ENCODE data around the gene SEMA3F. TPM values are rescaled to one million over a fixed set of nuclear protein-coding genes. Genes with fewer than 3 reads are reported as not detected.

The SEMA3F gene
- 69.6 TPM for total RNA-seq (2021; ENCODE audit: unreplicated experiment)
- polyA plus RNA-seq (2012; ENCODE audit: insufficient read length), result 104 TPM
- percentile 74 among the genes with signal in this experiment for Bru-seq, nascent RNA
- percentile 68 among the genes with signal in this experiment for BruChase-seq, experiment 1, labeled RNA remaining after a 2-hour chase
- BruChase-seq, experiment 2, labeled RNA remaining after a 6-hour chase, result percentile 69 among the genes with signal in this experiment
- long read RNA-seq, transcript SEMA3F-201 (19 exons, 3,802 nt), result major isoform, 6 of 74 reads
- long read RNA-seq, partial matches to known transcripts, result 41 of 74 reads
- long read RNA-seq, other reads (novel, unspliced or antisense), result 27 of 74 reads

DNA sequence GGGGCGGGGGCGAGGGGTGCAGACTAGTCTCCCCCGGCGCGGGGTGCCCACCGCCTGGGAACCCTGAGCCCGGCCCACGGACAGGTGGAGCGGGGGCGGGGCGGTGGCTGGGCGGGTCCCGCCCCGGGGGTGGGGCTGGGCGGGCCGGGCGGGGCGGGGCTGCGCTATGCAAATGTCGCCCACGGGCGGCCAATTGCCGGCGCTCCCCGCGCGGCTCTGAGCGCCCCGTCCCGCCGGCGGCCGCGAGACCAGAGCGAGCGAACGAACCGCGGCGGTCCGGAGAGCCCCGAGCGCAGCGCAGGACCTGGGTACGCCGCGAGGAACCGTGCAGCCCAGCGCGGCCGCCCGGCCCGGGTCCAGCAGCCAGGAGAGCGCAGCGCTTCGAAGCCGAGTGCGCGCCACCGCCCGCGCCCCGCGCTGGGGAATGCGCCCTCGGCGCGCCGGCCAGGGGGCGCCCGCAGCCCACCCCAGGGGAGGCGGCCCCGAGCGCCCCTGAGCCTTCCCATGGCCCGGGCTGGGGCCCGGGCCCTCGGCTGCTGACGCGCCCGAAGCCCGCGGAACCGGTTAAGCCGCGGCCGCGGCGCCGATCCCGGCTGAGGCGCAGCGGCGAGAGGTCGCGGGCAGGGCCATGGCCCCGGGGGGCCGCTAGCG is at the start of gene SEMA3F:
SEMA3F (plus strand) TSS at position 485 of the 651 bp plus-strand sequence. CDS start 4,299 bp downstream, outside the sequence.
- no peaks in the 10 kb centered on the region for H3K9me3 ChIP-seq (ENCODE audit: control insufficient read depth, insufficient read depth, low read depth, low read length)
- in situ Hi-C loops (cut with HindIII; ENCODE audit: low pct_unique_long_range_greater_than_20kb, low sequenced_read_pairs), result no loop called here
- TF ChIP-seq, protein P1, sequence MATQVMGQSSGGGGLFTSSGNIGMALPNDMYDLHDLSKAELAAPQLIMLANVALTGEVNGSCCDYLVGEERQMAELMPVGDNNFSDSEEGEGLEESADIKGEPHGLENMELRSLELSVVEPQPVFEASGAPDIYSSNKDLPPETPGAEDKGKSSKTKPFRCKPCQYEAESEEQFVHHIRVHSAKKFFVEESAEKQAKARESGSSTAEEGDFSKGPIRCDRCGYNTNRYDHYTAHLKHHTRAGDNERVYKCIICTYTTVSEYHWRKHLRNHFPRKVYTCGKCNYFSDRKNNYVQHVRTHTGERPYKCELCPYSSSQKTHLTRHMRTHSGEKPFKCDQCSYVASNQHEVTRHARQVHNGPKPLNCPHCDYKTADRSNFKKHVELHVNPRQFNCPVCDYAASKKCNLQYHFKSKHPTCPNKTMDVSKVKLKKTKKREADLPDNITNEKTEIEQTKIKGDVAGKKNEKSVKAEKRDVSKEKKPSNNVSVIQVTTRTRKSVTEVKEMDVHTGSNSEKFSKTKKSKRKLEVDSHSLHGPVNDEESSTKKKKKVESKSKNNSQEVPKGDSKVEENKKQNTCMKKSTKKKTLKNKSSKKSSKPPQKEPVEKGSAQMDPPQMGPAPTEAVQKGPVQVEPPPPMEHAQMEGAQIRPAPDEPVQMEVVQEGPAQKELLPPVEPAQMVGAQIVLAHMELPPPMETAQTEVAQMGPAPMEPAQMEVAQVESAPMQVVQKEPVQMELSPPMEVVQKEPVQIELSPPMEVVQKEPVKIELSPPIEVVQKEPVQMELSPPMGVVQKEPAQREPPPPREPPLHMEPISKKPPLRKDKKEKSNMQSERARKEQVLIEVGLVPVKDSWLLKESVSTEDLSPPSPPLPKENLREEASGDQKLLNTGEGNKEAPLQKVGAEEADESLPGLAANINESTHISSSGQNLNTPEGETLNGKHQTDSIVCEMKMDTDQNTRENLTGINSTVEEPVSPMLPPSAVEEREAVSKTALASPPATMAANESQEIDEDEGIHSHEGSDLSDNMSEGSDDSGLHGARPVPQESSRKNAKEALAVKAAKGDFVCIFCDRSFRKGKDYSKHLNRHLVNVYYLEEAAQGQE (IDR thresholded peaks at IDR 0.05; ENCODE audit: insufficient read depth in 1 of 2, low read depth in 2 of 2, low read length in 1 of 2), result no peak
- TF ChIP-seq SIN3A (IDR thresholded peaks at IDR 0.05; ENCODE audit: borderline replicate concordance, insufficient read depth, low read depth, low read length) (no peak), POLR2AphosphoS5 (IDR thresholded peaks at IDR 0.05; ENCODE audit: low read depth, low read length) (no peak), CTCF (IDR thresholded peaks at IDR 0.05) (no peak; the same call in 1 of the 2 replicates), TCF7L2 (IDR thresholded peaks at IDR 0.05; ENCODE audit: low read depth, low read length) (no peak)
- ChIA-PET CTCF (no interaction called here), POLR2A (no interaction called here)
- BruUV-seq (replicated peaks), result no TSS peak
- peak within 1 kb of the TSS; percentile 63 to 69 for H3K4me3 ChIP-seq (ENCODE audit: low read depth in 2 of 2, low read length in 2 of 2)
- H3K4me1 ChIP-seq (ENCODE audit: control insufficient read depth, insufficient read depth, low read length), result peaks cover 34% of the 10 kb centered on the region
- intact Hi-C loops (cut with micrococcal nuclease; ENCODE audit: unreplicated experiment), result no loop called here
- no peaks in the 10 kb centered on the region; the same call in 1 of the 2 replicates for H3K36me3 ChIP-seq (ENCODE audit: control insufficient read depth, insufficient read depth, low read length)
- peak; percentile 80 for ATAC-seq
- H3K27me3 ChIP-seq (ENCODE audit: control insufficient read depth, insufficient read depth, low read length), result no peaks in the 10 kb centered on the region
- peak within 1 kb of the TSS; percentile 96 for H3K27ac ChIP-seq (ENCODE audit: low read length)
- DNase-seq (ENCODE audit: low read depth, low spot score), result no peak

- no peaks in the 10 kb centered on the region for H3K27me3 ChIP-seq (ENCODE audit: control insufficient read depth, insufficient read depth, low read length)
- no peaks in the 10 kb centered on the region for H3K9me3 ChIP-seq (ENCODE audit: control insufficient read depth, insufficient read depth, low read depth, low read length)
- TF ChIP-seq SIN3A (IDR thresholded peaks at IDR 0.05; ENCODE audit: borderline replicate concordance, insufficient read depth, low read depth, low read length) (no peak), TCF7L2 (IDR thresholded peaks at IDR 0.05; ENCODE audit: low read depth, low read length) (no peak), POLR2AphosphoS5 (IDR thresholded peaks at IDR 0.05; ENCODE audit: low read depth, low read length) (no peak), CTCF (IDR thresholded peaks at IDR 0.05) (no peak)
- TF ChIP-seq, protein P1 (IDR thresholded peaks at IDR 0.05; ENCODE audit: insufficient read depth in 1 of 2, low read depth in 2 of 2, low read length in 1 of 2), result no peak
- POLR2A ChIA-PET, result no interaction called here
- H3K4me3 ChIP-seq (ENCODE audit: low read depth in 2 of 2, low read length in 2 of 2), result no peak overlapping the region
- H3K4me1 ChIP-seq (ENCODE audit: control insufficient read depth, insufficient read depth, low read length), result no peaks in the 10 kb centered on the region
- in situ Hi-C loops (cut with HindIII; ENCODE audit: low pct_unique_long_range_greater_than_20kb, low sequenced_read_pairs), result no loop called here
- no TSS peak for BruUV-seq (replicated peaks)
- DNase-seq (ENCODE audit: low read depth, low spot score) (no peak), ATAC-seq (no peak)
- no peak overlapping the region for H3K27ac ChIP-seq (ENCODE audit: low read length)
- CTCF ChIA-PET, result no interaction called here
- H3K36me3 ChIP-seq (ENCODE audit: control insufficient read depth, insufficient read depth, low read length), result peaks cover 53% of the 10 kb centered on the region
- intact Hi-C loops (cut with micrococcal nuclease; ENCODE audit: unreplicated experiment), result no loop called here
Observed at GRCh38 chr3:50111757-50112156, 43.4 kb upstream of the SEMA3F start.
